Activated T-cell treated with anti-CD3 and anti-CD28 coated beads, Interleukin-2, amount 50 U/mL, for 24 hours (primary cell): ENCODE results near the gene RNF208.

Experiments used
- DNase-seq: peaks from one replicate; pipeline ENCODE4 v3.0.0-alpha.2; 2020
- H3K27ac Mint-ChIP-seq: 2 replicates; pipeline ENCODE4 v1.8.0; 2020; ENCODE audit warnings: mild to moderate bottlenecking, mixed read lengths
- H3K27me3 Mint-ChIP-seq: 2 replicates; pipeline ENCODE4 v1.8.0; 2020; ENCODE audit warnings: mixed read lengths
- H3K36me3 Mint-ChIP-seq: 2 replicates; pipeline ENCODE4 v1.8.0; 2020; ENCODE audit warnings: low read depth, mixed read lengths
- H3K4me1 Mint-ChIP-seq: 2 replicates; pipeline ENCODE4 v1.8.0; 2020; ENCODE audit warnings: low read depth, mixed read lengths
- H3K4me3 Mint-ChIP-seq: 2 replicates; pipeline ENCODE4 v1.8.0; 2020; ENCODE audit warnings: mild to moderate bottlenecking, moderate library complexity, mixed read lengths
- H3K9me3 Mint-ChIP-seq: 2 replicates; pipeline ENCODE4 v1.8.0; 2020; ENCODE audit warnings: mixed read lengths

RNF208 gene, protein sequence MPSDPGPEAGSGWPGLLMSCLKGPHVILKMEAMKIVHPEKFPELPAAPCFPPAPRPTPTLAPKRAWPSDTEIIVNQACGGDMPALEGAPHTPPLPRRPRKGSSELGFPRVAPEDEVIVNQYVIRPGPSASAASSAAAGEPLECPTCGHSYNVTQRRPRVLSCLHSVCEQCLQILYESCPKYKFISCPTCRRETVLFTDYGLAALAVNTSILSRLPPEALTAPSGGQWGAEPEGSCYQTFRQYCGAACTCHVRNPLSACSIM

DNA sequence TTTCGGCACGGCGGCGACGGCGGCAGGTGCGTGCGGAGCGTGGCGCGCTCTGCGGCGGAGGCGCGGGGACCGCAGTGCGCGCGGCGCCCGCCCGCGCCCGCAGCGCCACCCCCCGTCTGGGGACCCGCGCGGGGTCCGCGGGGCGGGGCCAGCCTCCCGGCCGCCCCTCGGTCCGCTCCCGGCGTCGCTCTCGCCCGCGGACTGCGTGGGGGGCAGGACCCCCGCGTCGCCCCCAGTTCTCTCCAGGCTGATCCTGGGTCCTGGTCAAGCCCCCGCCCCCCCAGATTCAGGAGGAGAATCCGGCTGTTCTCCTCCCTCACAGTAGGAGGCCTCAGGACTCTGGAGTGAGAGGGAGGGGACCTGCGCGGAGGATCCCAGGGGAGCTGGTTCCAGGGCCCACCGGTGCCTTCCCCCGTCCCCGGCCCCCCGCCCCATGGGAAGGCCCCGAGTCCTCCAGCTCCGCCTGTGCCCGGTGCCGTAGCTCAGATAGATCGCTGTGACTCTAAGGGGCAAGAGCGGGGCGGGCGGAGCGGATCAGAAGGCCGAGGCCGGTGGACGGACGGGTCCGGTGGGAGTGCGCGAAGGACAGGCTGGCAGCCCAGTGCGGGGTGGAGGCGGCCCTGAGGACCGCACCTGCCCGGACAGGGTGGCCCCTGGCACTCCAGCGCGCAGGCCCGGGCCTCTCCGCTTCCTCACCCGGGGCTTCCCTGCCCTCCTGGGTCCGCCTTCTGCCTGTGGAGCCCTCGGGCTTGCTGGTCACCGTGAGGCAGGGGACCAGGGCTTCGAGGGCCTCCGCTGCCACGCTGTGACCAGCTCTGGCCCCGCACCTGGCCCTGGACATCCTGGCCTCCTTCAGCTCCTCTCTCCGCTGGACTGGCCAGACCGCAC is at the start of gene RNF208:
TSS of gene RNF208 (minus strand) at position 51 of the 888 bp plus-strand sequence. CDS start 1,028 bp downstream, outside the sequence.
- peaks cover 11% of the 10 kb centered on the region for H3K4me1 Mint-ChIP-seq
- H3K36me3 Mint-ChIP-seq = peaks cover 8% of the 10 kb centered on the region
- peak within 1 kb of the TSS; percentile 84 for H3K27ac Mint-ChIP-seq
- peak within 1 kb of the TSS; percentile 81 for H3K4me3 Mint-ChIP-seq
- no peaks in the 10 kb centered on the region for H3K9me3 Mint-ChIP-seq
- peaks cover 1% of the 10 kb centered on the region for H3K27me3 Mint-ChIP-seq
- DNase-seq = peak; percentile 65

DNA sequence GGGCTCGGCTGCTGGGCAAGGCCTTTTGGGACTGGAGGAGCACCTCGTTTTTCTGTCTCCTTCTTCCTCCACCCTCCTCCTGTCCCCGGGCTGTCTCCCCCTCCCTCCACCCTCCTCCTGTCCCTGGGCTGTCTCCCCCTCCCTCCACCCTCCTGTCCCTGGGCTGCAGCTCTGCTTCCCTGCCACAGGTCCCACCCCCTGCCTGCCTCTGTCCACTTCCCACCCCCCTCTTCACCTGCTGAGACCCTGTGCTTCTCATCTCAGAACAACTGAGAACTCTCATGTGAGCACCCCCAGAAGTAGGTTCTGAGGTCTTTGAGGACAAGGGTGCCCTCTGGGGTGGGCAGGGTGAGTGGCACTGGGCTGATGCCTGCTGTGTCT is 49.6 kb upstream of the RNF208 start:
- Mint-ChIP-seq H3K36me3 (peaks cover 63% of the 10 kb centered on the region), H3K27me3 (no peaks in the 10 kb centered on the region), H3K4me3 (no peak overlapping the region), H3K4me1 (peaks cover 13% of the 10 kb centered on the region), H3K9me3 (no peaks in the 10 kb centered on the region), H3K27ac (peak overlapping the region; percentile 6)
- DNase-seq = no peak

DNA sequence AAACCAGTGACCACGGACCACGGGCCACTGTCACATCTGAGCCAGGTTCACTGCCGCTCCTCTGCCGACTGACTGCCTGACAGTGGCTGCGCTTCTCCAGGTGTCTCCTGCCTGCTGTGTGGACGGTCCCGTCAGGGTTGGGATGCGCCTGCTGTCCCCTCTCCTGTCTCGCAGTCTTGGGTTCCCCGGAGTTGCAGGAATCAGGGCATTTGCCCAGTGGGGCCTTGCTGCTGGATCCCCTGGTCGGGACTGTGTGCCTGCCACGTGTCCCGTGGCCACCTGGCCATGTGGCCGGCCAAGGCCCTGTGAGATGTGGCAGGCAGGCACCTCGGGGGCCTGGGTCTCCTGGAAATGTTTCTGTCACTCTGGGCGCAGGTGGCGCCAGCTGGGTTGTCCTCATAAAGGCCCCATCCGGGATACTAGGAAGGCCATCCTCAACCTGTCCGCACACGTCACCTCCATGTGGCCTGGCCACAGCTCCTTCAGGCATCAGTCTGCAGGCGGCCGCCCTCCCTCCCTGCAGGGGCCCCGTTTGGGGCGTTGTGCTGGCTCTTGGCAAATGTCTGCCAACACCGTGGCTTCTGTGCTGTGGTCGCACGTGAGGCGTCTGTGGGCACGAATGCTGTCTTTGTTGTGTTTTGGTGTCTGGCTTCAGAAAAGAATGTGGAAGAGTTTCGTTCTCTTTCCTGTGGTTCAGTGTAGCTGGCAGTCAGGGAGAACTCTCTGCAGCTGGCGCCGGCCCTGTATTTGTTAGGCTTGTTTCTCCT is 49.1 kb upstream of the RNF208 start:
- H3K4me3 Mint-ChIP-seq = no peak overlapping the region
- H3K36me3 Mint-ChIP-seq = peaks cover 66% of the 10 kb centered on the region
- peak overlapping the region; percentile 4 for H3K27ac Mint-ChIP-seq
- DNase-seq = peak; percentile 45
- no peaks in the 10 kb centered on the region for H3K9me3 Mint-ChIP-seq
- no peaks in the 10 kb centered on the region for H3K27me3 Mint-ChIP-seq
- H3K4me1 Mint-ChIP-seq = peaks cover 11% of the 10 kb centered on the region

DNA sequence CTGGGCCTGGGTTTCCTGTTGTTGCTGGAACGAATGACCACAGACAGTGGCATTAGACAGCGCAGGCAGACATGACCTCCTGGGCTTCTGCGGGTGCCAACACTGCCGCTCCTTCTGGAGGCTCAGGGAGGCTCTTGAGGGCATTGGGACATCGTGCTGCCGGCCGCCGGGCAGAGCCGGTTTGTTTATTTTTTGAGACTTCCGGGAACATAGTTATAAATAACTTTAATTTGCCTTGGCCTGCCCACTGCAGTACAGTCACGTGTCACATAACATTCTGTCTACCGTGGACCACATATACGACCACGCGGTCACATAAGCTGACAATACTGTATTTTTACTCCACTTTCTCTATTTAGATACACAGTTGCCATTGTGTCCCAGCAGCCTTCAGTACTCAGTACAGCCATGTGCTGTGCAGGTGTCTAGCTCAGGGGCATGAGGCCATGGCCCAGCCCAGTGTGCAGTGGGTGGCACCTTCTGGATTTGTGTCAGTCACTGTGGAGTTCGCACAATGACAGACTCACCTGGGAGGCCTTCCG is 47.3 kb upstream of the RNF208 start:
- H3K36me3 Mint-ChIP-seq = peaks cover 78% of the 10 kb centered on the region
- peaks cover 10% of the 10 kb centered on the region for H3K4me1 Mint-ChIP-seq
- H3K27me3 Mint-ChIP-seq = no peaks in the 10 kb centered on the region
- no peak for DNase-seq
- H3K27ac Mint-ChIP-seq = no peak overlapping the region
- no peaks in the 10 kb centered on the region for H3K9me3 Mint-ChIP-seq
- no peak overlapping the region for H3K4me3 Mint-ChIP-seq

DNA sequence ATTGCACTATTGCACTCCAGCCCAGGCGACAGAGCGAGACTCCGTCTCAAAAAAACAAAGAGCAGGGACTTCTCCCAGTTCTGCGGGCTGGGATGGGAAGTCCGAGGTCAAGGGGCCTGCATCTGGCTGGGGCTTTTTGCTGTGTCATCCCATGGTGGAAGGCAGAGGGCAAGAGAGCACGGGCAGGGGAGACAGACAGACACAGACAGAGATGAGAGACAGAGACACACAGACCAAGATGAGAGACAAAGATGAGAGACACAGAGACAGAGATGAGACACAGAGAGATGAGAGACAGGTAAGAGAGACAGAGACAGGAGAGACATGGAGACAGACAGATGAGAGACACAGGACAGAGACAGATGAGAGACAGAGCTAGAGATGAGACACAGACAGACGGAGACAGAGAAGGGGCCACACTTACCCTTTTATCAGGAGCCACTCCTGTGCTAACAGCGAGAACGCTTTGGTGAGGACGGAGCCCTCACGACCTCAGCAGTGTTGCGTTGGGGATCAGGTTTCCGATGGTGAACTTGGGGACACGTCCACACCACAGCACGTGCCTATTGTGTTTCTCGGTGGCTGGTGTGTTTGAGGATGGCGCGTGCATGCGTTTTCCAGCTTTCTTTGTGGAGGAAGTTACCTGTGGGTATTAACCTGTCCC is 46.6 kb upstream of the RNF208 start:
- Mint-ChIP-seq H3K36me3 (peaks cover 82% of the 10 kb centered on the region), H3K27me3 (no peaks in the 10 kb centered on the region), H3K27ac (peak overlapping the region; percentile 26), H3K4me1 (peaks cover 10% of the 10 kb centered on the region), H3K4me3 (no peak overlapping the region), H3K9me3 (no peaks in the 10 kb centered on the region)
- no peak for DNase-seq

DNA sequence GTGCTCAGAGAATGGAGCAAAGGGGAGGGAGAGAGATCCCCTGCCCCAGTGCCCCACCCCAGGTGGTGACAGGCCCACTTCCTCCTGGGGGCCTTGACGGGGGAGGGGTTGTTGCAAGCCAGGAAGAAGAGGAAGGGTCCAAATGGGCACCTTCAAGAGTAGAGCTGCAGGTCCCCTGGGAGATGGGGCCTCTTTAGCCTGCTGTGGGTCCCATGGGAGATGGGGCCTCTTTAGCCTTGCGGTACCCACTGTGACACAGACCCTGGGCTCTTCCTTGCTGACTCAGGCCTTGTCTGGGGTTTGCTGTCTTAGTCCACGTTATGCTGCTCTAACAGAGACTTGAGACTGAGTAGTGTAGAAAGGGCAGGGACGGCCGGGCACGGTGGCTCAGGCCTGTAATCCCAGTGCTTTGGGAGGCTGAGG is 45.9 kb upstream of the RNF208 start:
- Mint-ChIP-seq H3K27me3 (no peaks in the 10 kb centered on the region), H3K4me3 (no peak overlapping the region), H3K9me3 (no peaks in the 10 kb centered on the region), H3K27ac (no peak overlapping the region), H3K4me1 (peaks cover 10% of the 10 kb centered on the region), H3K36me3 (peaks cover 80% of the 10 kb centered on the region)
- DNase-seq = no peak

DNA sequence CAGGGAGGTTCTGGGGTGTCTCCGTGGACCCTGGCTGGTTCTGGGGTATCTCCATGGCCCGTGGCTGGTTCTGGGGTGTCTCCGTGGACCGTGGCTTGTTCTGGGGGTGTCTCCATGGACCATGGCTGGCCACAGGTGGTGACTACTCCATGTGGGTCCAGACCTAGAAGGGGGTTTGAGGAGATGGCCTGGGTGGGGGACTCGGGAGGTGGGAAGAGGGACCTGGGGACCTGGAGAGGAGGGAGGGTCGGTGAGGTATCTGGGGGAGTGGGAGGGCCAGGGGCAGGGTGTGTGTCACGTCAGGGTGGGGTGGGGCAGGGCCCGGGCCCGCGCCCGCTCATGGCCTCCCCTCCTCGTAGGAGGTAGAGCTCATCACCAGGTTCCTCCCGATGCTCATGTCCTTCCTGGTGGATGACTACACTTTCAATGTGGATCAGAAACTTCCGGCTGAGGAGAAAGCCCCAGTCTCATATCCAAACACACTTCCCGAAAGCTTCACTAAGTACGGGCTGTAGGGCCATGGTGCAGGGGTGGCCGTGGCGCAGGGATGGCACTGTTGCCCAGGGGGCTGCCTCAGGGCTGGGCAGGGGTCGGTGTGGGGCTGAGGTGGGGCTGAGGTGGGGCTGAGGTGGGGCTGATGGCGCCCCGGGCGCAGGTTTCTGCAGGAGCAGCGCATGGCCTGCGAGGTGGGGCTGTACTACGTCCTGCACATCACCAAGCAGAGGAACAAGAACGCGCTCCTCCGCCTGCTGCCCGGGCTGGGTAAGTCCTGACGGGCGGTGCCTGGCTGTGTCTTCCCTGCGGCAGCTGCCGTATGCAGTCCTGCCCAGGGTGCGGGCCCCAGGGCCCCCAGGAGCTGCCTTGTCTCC is 44.8 kb upstream of the RNF208 start:
- no peak for DNase-seq
- Mint-ChIP-seq H3K27ac (no peak overlapping the region), H3K4me3 (no peak overlapping the region), H3K36me3 (peaks cover 86% of the 10 kb centered on the region), H3K9me3 (no peaks in the 10 kb centered on the region), H3K27me3 (no peaks in the 10 kb centered on the region), H3K4me1 (peaks cover 10% of the 10 kb centered on the region)

DNA sequence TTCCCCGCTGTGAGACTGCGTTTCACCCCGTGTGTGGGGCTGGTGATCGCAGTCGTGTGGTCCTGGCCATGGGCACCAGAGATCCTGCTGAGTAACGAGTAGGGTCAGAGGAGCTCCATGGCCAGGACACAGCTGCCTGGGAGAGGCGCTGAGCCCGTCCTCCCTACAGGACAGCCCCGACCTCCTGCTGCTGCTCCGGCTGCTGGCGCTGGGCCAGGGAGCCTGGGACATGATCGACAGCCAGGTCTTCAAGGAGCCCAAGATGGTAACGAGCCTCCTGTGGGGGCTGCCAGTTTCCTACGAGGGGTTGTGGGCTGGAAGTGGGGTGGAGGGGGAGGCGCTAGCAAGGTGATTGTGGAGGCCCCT is 44.1 kb upstream of the RNF208 start:
- H3K4me3 Mint-ChIP-seq = no peak overlapping the region
- no peaks in the 10 kb centered on the region for H3K9me3 Mint-ChIP-seq
- no peak overlapping the region for H3K27ac Mint-ChIP-seq
- peaks cover 6% of the 10 kb centered on the region for H3K4me1 Mint-ChIP-seq
- H3K27me3 Mint-ChIP-seq = no peaks in the 10 kb centered on the region
- H3K36me3 Mint-ChIP-seq = peaks cover 86% of the 10 kb centered on the region
- DNase-seq = no peak

DNA sequence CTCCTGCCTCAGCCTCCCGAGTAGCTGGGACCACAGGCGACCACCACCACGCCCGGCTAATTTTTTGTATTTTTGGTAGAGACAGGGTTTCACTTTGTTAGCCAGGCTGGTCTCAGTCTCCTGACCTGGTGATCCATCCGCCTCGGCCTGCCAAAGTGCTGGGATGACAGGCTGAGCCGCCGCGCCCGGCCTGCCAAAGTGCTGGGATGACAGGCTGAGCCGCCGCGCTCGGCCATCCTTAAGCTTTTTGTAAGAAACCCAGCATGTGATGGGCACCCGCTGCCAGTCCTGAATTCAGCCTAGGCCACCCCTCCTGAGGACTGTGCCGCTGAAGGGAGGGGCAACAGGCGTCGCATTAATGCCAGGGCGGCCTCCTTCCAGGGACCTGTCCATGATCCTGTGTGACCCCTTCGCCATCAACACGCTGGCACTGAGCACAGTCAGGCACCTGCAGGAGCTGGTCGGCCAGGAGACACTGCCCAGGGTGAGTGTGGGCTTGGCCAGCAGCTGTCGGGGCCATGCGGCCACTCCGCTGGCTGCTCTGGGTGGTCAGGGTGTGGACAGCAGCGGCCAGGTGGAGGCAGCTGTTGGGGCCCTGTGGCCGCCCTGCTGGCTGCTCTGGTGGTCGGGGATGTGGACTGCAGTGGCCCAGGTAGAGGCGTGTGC is 43.6 kb upstream of the RNF208 start:
- Mint-ChIP-seq H3K9me3 (no peaks in the 10 kb centered on the region), H3K4me1 (peaks cover 2% of the 10 kb centered on the region), H3K27me3 (no peaks in the 10 kb centered on the region), H3K36me3 (peaks cover 85% of the 10 kb centered on the region), H3K27ac (no peak overlapping the region), H3K4me3 (no peak overlapping the region)
- no peak for DNase-seq

DNA sequence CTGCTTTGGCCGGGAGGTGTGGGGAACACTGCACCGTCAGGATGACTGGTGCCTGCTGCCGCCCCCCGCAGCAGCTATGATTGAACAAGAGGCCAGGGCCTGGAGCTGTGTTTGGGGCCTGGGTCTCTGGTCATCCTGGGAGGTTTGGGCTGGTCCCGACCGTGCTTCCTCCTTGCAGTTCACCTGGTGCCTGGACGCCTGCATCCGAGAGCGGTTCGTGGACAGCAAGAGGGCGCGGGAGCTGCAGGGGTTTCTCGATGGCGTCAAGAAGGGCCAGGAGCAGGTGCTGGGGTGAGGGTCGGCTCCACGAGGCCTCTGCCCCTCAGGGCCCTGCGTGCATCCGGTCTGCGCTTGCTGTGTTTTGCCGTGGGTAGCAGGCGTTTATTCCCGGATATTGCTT is 42.0 kb upstream of the RNF208 start:
- H3K27ac Mint-ChIP-seq = no peak overlapping the region
- no peaks in the 10 kb centered on the region for H3K4me1 Mint-ChIP-seq
- no peaks in the 10 kb centered on the region for H3K9me3 Mint-ChIP-seq
- H3K27me3 Mint-ChIP-seq = no peaks in the 10 kb centered on the region
- H3K4me3 Mint-ChIP-seq = no peak overlapping the region
- H3K36me3 Mint-ChIP-seq = peaks cover 75% of the 10 kb centered on the region
- DNase-seq = no peak

DNA sequence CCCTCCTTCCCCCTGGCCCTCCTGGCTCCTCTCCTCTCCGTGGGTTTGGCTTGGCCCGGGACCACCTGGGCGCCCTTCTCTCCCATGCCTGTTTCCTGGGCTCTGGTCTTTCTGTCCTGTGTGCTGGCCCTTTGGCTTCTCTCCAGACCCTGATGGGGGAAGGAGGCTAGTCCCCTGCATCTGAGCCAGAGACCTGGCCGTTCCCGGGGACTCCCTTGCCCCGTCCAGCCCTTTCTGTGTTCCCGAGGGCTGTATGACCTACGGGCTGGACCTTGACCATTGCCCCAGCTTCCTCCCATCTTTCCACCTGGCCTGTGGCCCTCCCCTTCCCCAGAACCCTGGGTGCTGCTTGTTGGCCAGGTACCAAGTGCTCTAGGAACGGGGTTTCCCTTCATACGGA is 41.5 kb upstream of the RNF208 start:
- no peak overlapping the region for H3K27ac Mint-ChIP-seq
- DNase-seq = no peak

DNA sequence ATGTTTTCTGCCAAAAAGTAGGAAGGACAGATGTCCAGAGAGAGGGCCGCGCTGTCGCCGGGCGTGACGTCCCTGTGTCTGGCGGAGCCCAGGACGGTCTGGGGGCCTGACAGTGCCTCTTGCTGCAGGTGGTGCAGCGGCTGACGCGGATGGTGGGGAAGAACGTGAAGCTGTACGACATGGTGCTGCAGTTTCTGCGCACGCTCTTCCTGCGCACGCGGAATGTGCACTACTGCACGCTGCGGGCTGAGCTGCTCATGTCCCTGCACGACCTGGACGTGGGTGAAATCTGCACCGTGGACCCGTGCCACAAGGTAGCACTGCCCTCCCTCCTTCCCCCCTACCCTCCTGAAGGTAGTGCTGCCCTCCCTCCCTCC is 40.9 kb upstream of the RNF208 start:
- Mint-ChIP-seq H3K27ac (no peak overlapping the region), H3K27me3 (no peaks in the 10 kb centered on the region), H3K36me3 (peaks cover 75% of the 10 kb centered on the region), H3K4me1 (no peaks in the 10 kb centered on the region), H3K4me3 (no peak overlapping the region), H3K9me3 (no peaks in the 10 kb centered on the region)
- DNase-seq = no peak

More for the DNA sequence above, 41.5 kb upstream of the RNF208 start:
- Mint-ChIP-seq H3K4me3 (no peak overlapping the region), H3K27me3 (no peaks in the 10 kb centered on the region), H3K36me3 (peaks cover 75% of the 10 kb centered on the region), H3K4me1 (no peaks in the 10 kb centered on the region), H3K9me3 (no peaks in the 10 kb centered on the region)
